ENCODE data around the gene SLF2. TPM values are rescaled to one million over a fixed set of nuclear protein-coding genes. Genes with fewer than 3 reads are reported as not detected.

SLF2 gene
- total and polyA plus RNA-seq, 2 of the 13 experiments (the other 11 are each of a cell fraction or from before 2014, with no cell fraction given) = 12.2 to 48.1 TPM

- TF ChIP-seq ATF2 (CRISPR knock-in tag; IDR thresholded peaks at IDR 0.05) (no peak), HDAC1 (CRISPR knock-in tag; IDR thresholded peaks at IDR 0.05) (peak; percentile 75), ZNF704 (CRISPR knock-in tag; IDR thresholded peaks at IDR 0.05; ENCODE audit: borderline replicate concordance) (no peak), NFE2L2 (IDR thresholded peaks at IDR 0.05; ENCODE audit: low read length) (no peak), TFAP4 (IDR thresholded peaks at IDR 0.05; ENCODE audit: borderline replicate concordance, low read depth) (peak; percentile 71; the same call in 1 of the 2 replicates), PCBP2 (optimal IDR thresholded peaks at IDR 0.05; ENCODE audit: low read depth, low read length, poor library complexity, severe bottlenecking) (no peak), IRX3 (CRISPR knock-in tag; IDR thresholded peaks at IDR 0.05; ENCODE audit: borderline replicate concordance, low read depth) (0 out of 2 replicates have a peak, but pooled peaks have one; percentile 28), ZNF616 (CRISPR knock-in tag; IDR thresholded peaks at IDR 0.05; ENCODE audit: low read depth) (0 out of 2 replicates have a peak, but pooled peaks have one; percentile 8), NFKB2 (CRISPR knock-in tag; IDR thresholded peaks at IDR 0.05; ENCODE audit: borderline replicate concordance) (peak; percentile 67; the same call in 1 of the 2 replicates), ZNF503 (CRISPR knock-in tag; IDR thresholded peaks at IDR 0.05) (0 out of 2 replicates have a peak, but pooled peaks have one; percentile 33), PTBP1 (IDR thresholded peaks at IDR 0.05; ENCODE audit: low read depth, low read length, poor library complexity, severe bottlenecking) (no peak), ZNF614 (CRISPR knock-in tag; IDR thresholded peaks at IDR 0.05; ENCODE audit: borderline replicate concordance) (peak; percentile 34; the same call in 1 of the 2 replicates), SIN3A (IDR thresholded peaks at IDR 0.05; ENCODE audit: borderline replicate concordance, low read depth, low read length) (peak; percentile 42; the same call in 1 of the 2 replicates), ZNF451 (CRISPR knock-in tag; IDR thresholded peaks at IDR 0.05) (peak; percentile 17; the same call in 1 of the 2 replicates), ZNF607 (CRISPR knock-in tag; IDR thresholded peaks at IDR 0.05; ENCODE audit: borderline replicate concordance) (peak; percentile 56), HES4 (CRISPR knock-in tag; IDR thresholded peaks at IDR 0.05; ENCODE audit: borderline replicate concordance) (0 out of 2 replicates have a peak, but pooled peaks have one; percentile 35), THAP8 (CRISPR knock-in tag; IDR thresholded peaks at IDR 0.05; ENCODE audit: borderline replicate concordance) (peak; percentile 64; the same call in 1 of the 2 replicates), TFDP2 (CRISPR knock-in tag; IDR thresholded peaks at IDR 0.05) (peak; percentile 2; the same call in 1 of the 2 replicates), RBAK (CRISPR knock-in tag; IDR thresholded peaks at IDR 0.05) (peak; percentile 77), ZNF768 (CRISPR knock-in tag; IDR thresholded peaks at IDR 0.05) (peak; percentile 12; the same call in 1 of the 2 replicates)
Observed at GRCh38 chr10:100969187-100970075, 56.7 kb downstream of the SLF2 start, which contains the start of gene SEMA4G (continued).

All from HepG2 (cell line).